ENCODE data around the gene SGMS1.

The SGMS1 gene

DNA sequence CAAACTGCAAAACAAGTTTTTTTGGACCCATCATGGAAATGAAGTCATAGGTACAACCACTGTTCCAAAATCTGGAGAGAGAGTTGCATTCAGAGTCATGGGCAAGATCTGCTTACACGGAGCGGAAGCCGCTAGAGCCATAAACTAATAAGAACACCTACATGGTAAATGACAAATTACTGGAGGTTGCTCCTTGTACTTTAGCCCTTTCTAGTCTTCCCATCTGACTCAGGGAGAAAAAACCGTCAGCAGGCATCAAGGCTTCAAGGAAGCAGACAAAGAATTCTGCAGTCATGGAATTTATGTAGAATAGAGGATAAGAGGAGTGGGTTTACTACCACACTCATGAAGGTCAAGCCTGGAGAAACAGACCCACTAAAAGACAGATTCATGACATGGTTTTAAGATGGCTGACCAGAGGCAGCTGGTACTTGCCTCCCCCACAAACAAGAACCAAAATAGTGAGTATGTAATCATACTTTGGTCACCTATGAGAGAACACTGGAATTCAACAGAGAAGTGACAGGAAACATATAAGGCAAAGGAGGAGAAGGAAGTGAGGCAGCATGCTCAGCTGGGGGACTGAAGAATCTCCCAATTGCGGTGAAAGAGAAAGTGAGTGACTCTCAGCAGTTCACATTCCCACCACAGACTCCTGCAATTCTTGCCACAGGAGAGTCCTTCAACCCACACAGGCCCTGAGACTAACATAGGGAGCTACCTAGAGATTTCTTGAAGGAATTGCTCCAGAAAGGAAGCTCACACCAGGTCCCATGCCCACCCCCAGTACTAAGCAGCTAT is 330.0 kb downstream of the SGMS1 start:
- Mint-ChIP-seq H3K4me1 (no peaks in the 10 kb centered on the region), H3K4me3 (no peak overlapping the region), H3K9me3 (peaks cover 16% of the 10 kb centered on the region), H3K27me3 (ENCODE audit: low read depth) (no peaks in the 10 kb centered on the region), H3K36me3 (ENCODE audit: low read depth) (no peaks in the 10 kb centered on the region), H3K27ac (no peak overlapping the region)
- TF ChIP-seq, protein P1, sequence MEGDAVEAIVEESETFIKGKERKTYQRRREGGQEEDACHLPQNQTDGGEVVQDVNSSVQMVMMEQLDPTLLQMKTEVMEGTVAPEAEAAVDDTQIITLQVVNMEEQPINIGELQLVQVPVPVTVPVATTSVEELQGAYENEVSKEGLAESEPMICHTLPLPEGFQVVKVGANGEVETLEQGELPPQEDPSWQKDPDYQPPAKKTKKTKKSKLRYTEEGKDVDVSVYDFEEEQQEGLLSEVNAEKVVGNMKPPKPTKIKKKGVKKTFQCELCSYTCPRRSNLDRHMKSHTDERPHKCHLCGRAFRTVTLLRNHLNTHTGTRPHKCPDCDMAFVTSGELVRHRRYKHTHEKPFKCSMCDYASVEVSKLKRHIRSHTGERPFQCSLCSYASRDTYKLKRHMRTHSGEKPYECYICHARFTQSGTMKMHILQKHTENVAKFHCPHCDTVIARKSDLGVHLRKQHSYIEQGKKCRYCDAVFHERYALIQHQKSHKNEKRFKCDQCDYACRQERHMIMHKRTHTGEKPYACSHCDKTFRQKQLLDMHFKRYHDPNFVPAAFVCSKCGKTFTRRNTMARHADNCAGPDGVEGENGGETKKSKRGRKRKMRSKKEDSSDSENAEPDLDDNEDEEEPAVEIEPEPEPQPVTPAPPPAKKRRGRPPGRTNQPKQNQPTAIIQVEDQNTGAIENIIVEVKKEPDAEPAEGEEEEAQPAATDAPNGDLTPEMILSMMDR (IDR thresholded peaks at IDR 0.05; ENCODE audit: unreplicated experiment in 3 of 3), result no peak

DNA sequence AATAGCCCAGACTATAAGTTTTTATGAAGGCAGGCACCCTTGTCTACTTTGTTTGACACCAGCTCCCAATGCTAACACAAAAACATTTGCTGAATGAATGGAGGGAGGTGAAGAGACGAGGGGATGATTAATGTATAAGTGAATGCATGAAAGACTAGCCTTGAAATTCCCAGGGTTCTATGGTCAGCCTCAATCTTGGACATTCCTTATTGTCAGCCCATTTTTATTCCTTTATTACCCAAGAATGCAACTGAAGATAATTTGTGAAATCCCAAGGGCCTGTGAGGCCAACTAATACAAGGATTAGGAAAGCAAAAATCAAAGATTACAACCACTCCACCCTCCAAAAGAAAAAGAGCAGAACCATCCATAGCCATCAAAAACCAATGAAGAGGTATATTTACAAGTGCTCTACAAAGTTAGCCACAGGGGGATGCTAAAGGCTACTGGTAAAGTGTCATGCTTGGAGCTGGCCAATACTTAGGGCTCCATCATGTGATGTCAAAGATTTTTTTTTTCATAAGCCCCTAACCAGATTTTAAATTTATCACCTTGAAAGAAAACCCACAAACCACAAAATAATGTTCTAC is 332.4 kb downstream of the SGMS1 start:
- Mint-ChIP-seq H3K9me3 (peaks cover 10% of the 10 kb centered on the region), H3K4me1 (peaks cover 7% of the 10 kb centered on the region), H3K4me3 (no peak overlapping the region), H3K36me3 (ENCODE audit: low read depth) (no peaks in the 10 kb centered on the region), H3K27ac (no peak overlapping the region), H3K27me3 (ENCODE audit: low read depth) (peaks cover 4% of the 10 kb centered on the region)
- TF ChIP-seq, protein P1 (IDR thresholded peaks at IDR 0.05; ENCODE audit: unreplicated experiment in 3 of 3), result no peak

DNA sequence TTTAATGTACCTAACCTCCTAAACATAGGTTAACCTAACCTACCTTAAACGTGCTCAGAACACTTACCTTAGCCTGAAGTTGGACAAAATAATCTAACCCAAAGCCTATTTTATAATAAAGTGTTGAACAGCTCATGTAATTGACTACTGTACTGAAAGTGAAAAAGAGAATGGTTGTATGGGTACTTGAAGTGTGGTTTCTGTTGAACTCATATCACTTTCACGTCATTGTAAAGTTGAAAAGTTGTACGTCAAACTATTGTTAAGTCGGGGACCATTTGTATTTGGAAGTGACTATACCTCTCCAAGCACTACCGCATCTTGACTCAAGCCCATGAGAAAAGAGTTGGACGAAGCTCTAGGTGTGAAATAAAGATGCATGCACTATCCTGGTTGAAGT is 334.6 kb downstream of the SGMS1 start:
- H3K4me3 Mint-ChIP-seq, result no peak overlapping the region
- no peak overlapping the region for H3K27ac Mint-ChIP-seq
- H3K36me3 Mint-ChIP-seq (ENCODE audit: low read depth), result no peaks in the 10 kb centered on the region
- TF ChIP-seq, protein P1 (IDR thresholded peaks at IDR 0.05; ENCODE audit: unreplicated experiment in 3 of 3), result no peak
- no peaks in the 10 kb centered on the region for H3K9me3 Mint-ChIP-seq
- H3K4me1 Mint-ChIP-seq, result peaks cover 10% of the 10 kb centered on the region
- H3K27me3 Mint-ChIP-seq (ENCODE audit: low read depth), result peaks cover 7% of the 10 kb centered on the region

DNA sequence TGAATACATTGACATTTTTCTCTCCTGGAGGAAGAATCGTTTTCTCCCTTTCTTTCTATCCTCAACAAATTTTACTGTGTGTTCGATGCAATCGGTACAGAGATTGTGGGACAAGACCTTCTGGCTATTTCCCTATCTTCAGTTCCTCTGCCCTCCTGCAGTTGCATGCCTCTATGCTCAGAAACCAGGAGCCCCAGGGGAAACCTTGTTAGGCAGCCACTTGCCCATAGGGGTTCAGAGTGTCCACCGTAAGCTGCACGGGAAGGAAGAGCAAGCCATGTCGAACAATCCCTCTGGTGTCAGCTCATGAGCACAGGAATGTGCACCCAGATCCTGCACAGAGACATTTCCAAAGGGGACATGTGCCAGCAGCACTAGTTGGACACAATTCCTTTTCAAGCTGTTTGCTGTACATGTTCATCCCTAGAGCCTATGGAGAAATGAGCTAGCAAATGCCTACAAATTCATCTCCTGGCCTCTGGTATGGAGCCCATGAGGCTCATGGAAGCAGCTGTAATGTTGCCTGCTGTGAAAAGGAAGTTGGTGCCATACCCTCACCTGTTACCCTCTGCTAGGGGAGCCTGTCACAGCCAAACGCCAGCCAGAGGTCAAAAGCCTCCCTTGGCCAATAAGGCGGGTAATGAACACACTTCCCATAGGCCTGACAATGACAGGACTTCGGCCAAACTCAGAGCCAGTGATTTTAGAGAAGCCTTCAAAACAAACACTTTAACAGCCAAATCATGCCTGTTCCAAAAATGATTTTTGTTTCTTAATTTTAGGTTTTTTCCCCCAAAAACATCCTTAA is 336.6 kb downstream of the SGMS1 start:
- Mint-ChIP-seq H3K9me3 (no peaks in the 10 kb centered on the region), H3K36me3 (ENCODE audit: low read depth) (no peaks in the 10 kb centered on the region), H3K4me3 (no peak overlapping the region), H3K4me1 (peaks cover 10% of the 10 kb centered on the region), H3K27ac (peak overlapping the region in 2 of 3 experiments; percentile 5 to 47), H3K27me3 (ENCODE audit: low read depth) (peaks cover 17% of the 10 kb centered on the region)
- TF ChIP-seq, protein P1 (IDR thresholded peaks at IDR 0.05; ENCODE audit: unreplicated experiment in 3 of 3), result no peak

DNA sequence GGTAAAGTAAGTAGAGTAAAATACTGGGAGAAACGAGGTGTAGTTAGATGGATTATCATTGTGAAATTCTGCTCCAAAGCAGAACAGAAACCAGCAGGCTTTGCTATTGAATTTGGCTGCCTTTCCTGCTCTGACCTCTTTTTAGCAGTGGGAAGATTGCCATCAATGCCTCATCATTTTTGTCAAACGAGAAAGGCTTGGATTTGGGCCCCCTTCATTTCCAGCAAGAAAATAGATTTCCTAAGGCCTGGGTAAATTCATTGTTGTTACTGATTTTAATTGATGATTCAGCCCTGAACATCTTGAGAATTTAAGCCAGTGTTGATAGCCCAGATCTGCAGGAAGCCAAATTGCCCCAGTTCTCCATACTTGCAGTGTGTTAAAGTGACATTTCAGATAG is 337.2 kb downstream of the SGMS1 start:
- TF ChIP-seq, protein P1 (IDR thresholded peaks at IDR 0.05; ENCODE audit: unreplicated experiment in 3 of 3), result no peak
- H3K27me3 Mint-ChIP-seq (ENCODE audit: low read depth), result peaks cover 21% of the 10 kb centered on the region
- H3K36me3 Mint-ChIP-seq (ENCODE audit: low read depth), result no peaks in the 10 kb centered on the region
- no peak overlapping the region for H3K4me3 Mint-ChIP-seq
- H3K27ac Mint-ChIP-seq, result peak overlapping the region in 2 of 3 experiments; percentile 5 to 47
- peaks cover 10% of the 10 kb centered on the region for H3K4me1 Mint-ChIP-seq
- H3K9me3 Mint-ChIP-seq, result no peaks in the 10 kb centered on the region
